ENCODE measurements around the gene PHACTR1. TPM values are rescaled to one million over a fixed set of nuclear protein-coding genes. Genes with fewer than 3 reads are reported as not detected.

The PHACTR1 gene
- total RNA-seq, 1 experiment from 2014 or later: 0.21 TPM

DNA sequence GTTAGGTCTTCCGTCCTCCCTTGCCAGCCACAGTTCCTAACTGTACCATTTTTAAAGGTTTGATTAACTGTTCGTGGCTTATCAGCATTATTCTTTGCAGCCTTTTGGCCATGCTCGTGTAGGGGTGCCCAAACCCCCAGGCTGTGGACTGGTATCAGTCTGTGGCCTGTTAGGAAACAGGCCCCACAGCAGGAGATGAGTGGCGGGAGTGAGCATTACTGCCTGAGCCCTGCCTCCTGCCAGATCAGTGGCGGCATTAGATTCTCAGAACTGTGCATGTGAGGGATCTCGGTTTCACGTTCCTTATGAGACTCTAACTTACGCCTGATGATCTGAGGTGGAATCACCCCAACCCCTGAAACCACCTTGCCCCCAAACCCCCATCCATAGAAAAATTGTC lies 532.4 kb downstream of the PHACTR1 start:
- Mint-ChIP-seq H3K4me3 (ENCODE audit: low read depth, unreplicated experiment) (no peak overlapping the region), H3K27me3 (ENCODE audit: unreplicated experiment) (no peaks in the 10 kb centered on the region), H3K9me3 (ENCODE audit: low read depth, unreplicated experiment) (peaks cover under 1% of the 10 kb centered on the region), H3K36me3 (ENCODE audit: insufficient read depth, unreplicated experiment) (no peaks in the 10 kb centered on the region), H3K27ac (ENCODE audit: unreplicated experiment) (no peak overlapping the region), H3K4me1 (ENCODE audit: low read depth, unreplicated experiment) (no peaks in the 10 kb centered on the region)
- intact Hi-C loops (cut with micrococcal nuclease; ENCODE audit: unreplicated experiment): no loop called here
- no TSS peak for BruUV-seq (replicated peaks)
- no peak for DNase-seq
- CTCF ChIA-PET: no interaction called here
- no peak for TF ChIP-seq CTCF (IDR thresholded peaks at IDR 0.05; ENCODE audit: unreplicated experiment)

DNA sequence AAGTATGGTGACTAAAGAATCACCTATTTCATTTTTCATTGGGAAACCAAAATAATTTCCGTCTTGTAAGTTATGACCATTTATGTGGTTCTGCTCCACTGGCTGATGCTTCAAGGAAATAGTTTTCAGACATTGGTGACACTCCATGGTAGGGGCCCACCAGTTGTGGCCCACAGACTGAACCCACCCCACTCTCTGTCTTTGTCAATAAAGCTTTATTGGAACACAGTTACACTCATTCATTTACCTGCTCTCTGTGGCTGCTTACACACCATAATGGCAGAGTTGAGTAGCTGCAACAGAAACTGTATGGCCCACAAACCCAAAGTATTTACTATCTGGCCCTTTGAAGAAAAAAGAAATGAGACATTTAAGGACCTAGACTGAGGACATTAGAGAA lies 533.2 kb downstream of the PHACTR1 start:
- no TSS peak for BruUV-seq (replicated peaks)
- Mint-ChIP-seq H3K27ac (ENCODE audit: unreplicated experiment) (no peak overlapping the region), H3K36me3 (ENCODE audit: insufficient read depth, unreplicated experiment) (no peaks in the 10 kb centered on the region), H3K27me3 (ENCODE audit: unreplicated experiment) (no peaks in the 10 kb centered on the region), H3K4me1 (ENCODE audit: low read depth, unreplicated experiment) (no peaks in the 10 kb centered on the region), H3K9me3 (ENCODE audit: low read depth, unreplicated experiment) (no peaks in the 10 kb centered on the region), H3K4me3 (ENCODE audit: low read depth, unreplicated experiment) (no peak overlapping the region)
- TF ChIP-seq CTCF (IDR thresholded peaks at IDR 0.05; ENCODE audit: unreplicated experiment): no peak
- no peak for DNase-seq
- CTCF ChIA-PET: no interaction called here
- intact Hi-C loops (cut with micrococcal nuclease; ENCODE audit: unreplicated experiment): no loop called here

GRCh38 chr6:13250703-13251102 lies 534.1 kb downstream of the PHACTR1 start:
- intact Hi-C loops (cut with micrococcal nuclease; ENCODE audit: unreplicated experiment): no loop called here
- H3K4me3 Mint-ChIP-seq (ENCODE audit: low read depth, unreplicated experiment): no peak overlapping the region
- no peaks in the 10 kb centered on the region for H3K36me3 Mint-ChIP-seq (ENCODE audit: insufficient read depth, unreplicated experiment)
- no peaks in the 10 kb centered on the region for H3K4me1 Mint-ChIP-seq (ENCODE audit: low read depth, unreplicated experiment)
- H3K27ac Mint-ChIP-seq (ENCODE audit: unreplicated experiment): no peak overlapping the region
- no peaks in the 10 kb centered on the region for H3K27me3 Mint-ChIP-seq (ENCODE audit: unreplicated experiment)
- DNase-seq: no peak
- no peak for TF ChIP-seq CTCF (IDR thresholded peaks at IDR 0.05; ENCODE audit: unreplicated experiment)
- CTCF ChIA-PET: no interaction called here
- H3K9me3 Mint-ChIP-seq (ENCODE audit: low read depth, unreplicated experiment): no peaks in the 10 kb centered on the region
- BruUV-seq (replicated peaks): no TSS peak

DNA sequence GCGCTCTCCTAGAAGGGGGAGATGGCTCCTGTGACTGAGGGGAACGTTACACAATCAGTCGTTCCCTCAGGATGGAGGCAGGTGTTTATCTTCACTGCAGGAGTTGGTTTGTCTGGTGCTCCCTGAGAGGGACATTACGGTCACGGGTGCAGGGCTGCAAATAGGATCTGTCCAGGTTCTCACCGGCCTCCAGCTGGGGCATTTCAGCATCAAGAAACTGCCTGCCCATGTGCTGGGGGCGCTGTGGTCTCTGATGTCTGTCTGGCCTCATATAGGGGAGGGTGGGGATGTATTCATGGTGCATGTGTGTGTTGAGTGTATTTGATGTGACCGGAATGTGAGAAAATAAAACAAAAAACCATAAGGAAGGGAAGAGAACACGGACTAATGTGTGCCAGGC lies 534.7 kb downstream of the PHACTR1 start:
- no peaks in the 10 kb centered on the region for H3K36me3 Mint-ChIP-seq (ENCODE audit: insufficient read depth, unreplicated experiment)
- H3K4me1 Mint-ChIP-seq (ENCODE audit: low read depth, unreplicated experiment): no peaks in the 10 kb centered on the region
- TF ChIP-seq CTCF (IDR thresholded peaks at IDR 0.05; ENCODE audit: unreplicated experiment): no peak
- H3K27me3 Mint-ChIP-seq (ENCODE audit: unreplicated experiment): no peaks in the 10 kb centered on the region
- no TSS peak for BruUV-seq (replicated peaks)
- no peak overlapping the region for H3K4me3 Mint-ChIP-seq (ENCODE audit: low read depth, unreplicated experiment)
- intact Hi-C loops (cut with micrococcal nuclease; ENCODE audit: unreplicated experiment): no loop called here
- CTCF ChIA-PET: no interaction called here
- no peaks in the 10 kb centered on the region for H3K9me3 Mint-ChIP-seq (ENCODE audit: low read depth, unreplicated experiment)
- no peak for DNase-seq
- H3K27ac Mint-ChIP-seq (ENCODE audit: unreplicated experiment): no peak overlapping the region

- H3K27ac Mint-ChIP-seq (ENCODE audit: unreplicated experiment): no peak overlapping the region
- intact Hi-C loops (cut with micrococcal nuclease; ENCODE audit: unreplicated experiment): no loop called here
- no peak for DNase-seq
- no peaks in the 10 kb centered on the region for H3K36me3 Mint-ChIP-seq (ENCODE audit: insufficient read depth, unreplicated experiment)
- TF ChIP-seq CTCF (IDR thresholded peaks at IDR 0.05; ENCODE audit: unreplicated experiment): no peak
- no TSS peak for BruUV-seq (replicated peaks)
- CTCF ChIA-PET: no interaction called here
- H3K27me3 Mint-ChIP-seq (ENCODE audit: unreplicated experiment): no peaks in the 10 kb centered on the region
- H3K4me1 Mint-ChIP-seq (ENCODE audit: low read depth, unreplicated experiment): peaks cover 7% of the 10 kb centered on the region
- peaks cover 3% of the 10 kb centered on the region for H3K9me3 Mint-ChIP-seq (ENCODE audit: low read depth, unreplicated experiment)
- no peak overlapping the region for H3K4me3 Mint-ChIP-seq (ENCODE audit: low read depth, unreplicated experiment)
These were observed 536.2 kb downstream of the PHACTR1 start for GRCh38 chr6:13252790-13253189.

Measured in Calu3 (cell line).